Hematopoietic multipotent progenitor cell treated with erythropoietin and hydrocortisone succinate and interleukin-3 and kit ligand, for 8 days (in vitro differentiated cells): ENCODE data around the gene POTEB2.
"Not testable (repeated sequence)": the region's sequence is repeated elsewhere in the genome, so short reads cannot be mapped to it uniquely, and the experiment has no call there.

Experiments
- DNase-seq: peaks from one replicate; pipeline ENCODE4 v3.0.0-alpha.2; 2015

The POTEB2 gene

DNA sequence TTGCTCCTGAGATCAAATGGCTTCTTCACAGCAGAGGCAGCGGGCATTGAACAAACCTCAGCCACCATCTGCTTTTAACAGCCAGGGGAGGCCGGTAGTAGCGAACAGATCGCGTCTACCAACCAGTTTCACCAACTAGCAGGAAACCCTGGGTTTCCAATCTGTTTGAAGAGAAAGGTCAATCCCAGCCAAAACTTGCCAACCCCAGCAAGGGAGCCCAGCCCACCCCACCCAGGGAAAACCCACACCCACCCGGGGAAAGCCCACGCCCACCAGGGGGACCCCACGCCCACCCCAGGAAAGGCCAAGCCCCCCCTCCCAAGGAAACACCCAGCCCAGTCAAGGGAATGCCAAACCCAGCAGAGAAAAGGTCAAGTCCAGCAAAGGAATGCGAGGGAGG is at the start of gene POTEB2:
TSS of gene POTEB2 (minus strand) at position 101 of the 400 bp plus-strand sequence. CDS start at position 68, 33 bp downstream.
- not testable (repeated sequence) for DNase-seq

- not testable (repeated sequence) for DNase-seq
These were observed 13.8 kb upstream of the POTEB2 start for GRCh38 chr15:20879916-20880315.

DNA sequence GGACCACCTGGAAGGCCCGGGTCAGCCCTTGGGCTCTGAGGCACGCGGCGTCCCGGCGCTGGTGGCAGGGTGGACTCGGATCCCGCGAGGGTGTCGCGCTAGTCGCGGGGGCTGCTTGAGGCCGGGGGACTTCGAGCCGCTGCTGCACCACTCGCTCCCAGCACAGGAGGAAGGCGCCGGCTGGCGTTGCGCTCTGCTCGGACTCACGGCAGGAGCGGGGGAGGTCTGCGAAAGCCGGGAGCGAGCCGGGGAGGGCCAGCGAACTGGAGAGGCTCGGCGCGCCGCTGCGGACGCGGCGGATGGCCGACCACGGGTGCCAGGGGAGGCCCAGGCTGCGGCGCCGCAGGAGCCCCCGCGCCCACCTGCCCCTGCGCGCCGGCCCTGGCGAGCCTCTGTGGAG is 12.3 kb upstream of the POTEB2 start:
- not testable (repeated sequence) for DNase-seq

- not testable (repeated sequence) for DNase-seq
These were observed 11.7 kb upstream of the POTEB2 start for GRCh38 chr15:20877819-20878218.
